Liver (tissue), 3 donors: ENCODE measurements around the gene BTAF1.

Source experiments
- RAD21 ChIP-seq, 2 donors: IDR thresholded peaks; 2 replicates each; pipeline ENCODE4 v1.6.1; 2016; ENCODE audit warnings: antibody characterized with exemption in 2 of 2, mild to moderate bottlenecking in 2 of 2
- TF ChIP-seq, protein P1 (sequence below): fragments of 150-350 bp; IDR thresholded peaks from 2 replicates; pipeline ENCODE4 v1.5.1; 2017; ENCODE audit warnings: improper control_type of control experiment, low read depth, low read length; ENCODE audit not compliant: missing input control
- donor health status: healthy.
- donor health status: healthy.

DNA sequence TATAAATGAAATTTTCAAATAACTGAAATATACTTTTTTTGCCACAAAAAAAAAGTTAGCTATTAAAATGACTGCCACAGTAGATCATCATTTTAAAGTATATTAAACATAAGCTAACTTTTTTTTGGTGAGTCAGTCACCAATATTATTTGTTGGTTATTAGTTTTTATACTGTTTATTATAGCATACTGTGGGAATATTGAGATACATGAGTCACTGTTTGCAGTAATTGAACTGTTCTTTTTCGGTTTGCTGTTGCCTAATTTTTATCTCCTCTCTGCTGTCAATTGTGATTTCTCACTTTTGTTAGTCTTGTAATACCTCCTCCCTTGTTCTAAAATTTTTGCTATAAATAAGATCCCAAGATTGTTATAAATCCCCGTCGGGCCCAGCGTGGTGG lies 45.7 kb downstream of the BTAF1 start:
- TF ChIP-seq RAD21 (IDR thresholded peaks at IDR 0.05) = no peak
- TF ChIP-seq, protein P1, sequence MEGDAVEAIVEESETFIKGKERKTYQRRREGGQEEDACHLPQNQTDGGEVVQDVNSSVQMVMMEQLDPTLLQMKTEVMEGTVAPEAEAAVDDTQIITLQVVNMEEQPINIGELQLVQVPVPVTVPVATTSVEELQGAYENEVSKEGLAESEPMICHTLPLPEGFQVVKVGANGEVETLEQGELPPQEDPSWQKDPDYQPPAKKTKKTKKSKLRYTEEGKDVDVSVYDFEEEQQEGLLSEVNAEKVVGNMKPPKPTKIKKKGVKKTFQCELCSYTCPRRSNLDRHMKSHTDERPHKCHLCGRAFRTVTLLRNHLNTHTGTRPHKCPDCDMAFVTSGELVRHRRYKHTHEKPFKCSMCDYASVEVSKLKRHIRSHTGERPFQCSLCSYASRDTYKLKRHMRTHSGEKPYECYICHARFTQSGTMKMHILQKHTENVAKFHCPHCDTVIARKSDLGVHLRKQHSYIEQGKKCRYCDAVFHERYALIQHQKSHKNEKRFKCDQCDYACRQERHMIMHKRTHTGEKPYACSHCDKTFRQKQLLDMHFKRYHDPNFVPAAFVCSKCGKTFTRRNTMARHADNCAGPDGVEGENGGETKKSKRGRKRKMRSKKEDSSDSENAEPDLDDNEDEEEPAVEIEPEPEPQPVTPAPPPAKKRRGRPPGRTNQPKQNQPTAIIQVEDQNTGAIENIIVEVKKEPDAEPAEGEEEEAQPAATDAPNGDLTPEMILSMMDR = no peak
